HepG2 (cell line): ENCODE data around the gene CDK7. TPM values are rescaled to one million over a fixed set of nuclear protein-coding genes. Genes with fewer than 3 reads are reported as not detected.
A peak's percentile ranks its signal among the peaks of the same experiment; 100 is the strongest.

Experiments
- EHMT2 ChIP-seq: fragments of 200-600 bp; sonication (generic); IDR thresholded peaks from 2 replicates; pipeline ENCODE4 v1.7.0; 2017; ENCODE audit warnings: antibody characterized with exemption, low read depth, low read length, borderline replicate concordance
- ERF ChIP-seq: IDR thresholded peaks from 2 replicates; pipeline ENCODE4 v1.6.1; 2018; ENCODE audit warnings: missing biosample characterization, missing genetic modification reagents
- HBP1 ChIP-seq: IDR thresholded peaks from 2 replicates; pipeline ENCODE4 v1.6.1; 2016; ENCODE audit warnings: low read depth, control low read depth
- HDAC6 ChIP-seq: fragments of 200-600 bp; sonication (generic); IDR thresholded peaks from 2 replicates; pipeline ENCODE4 v1.7.0; 2017; ENCODE audit warnings: mild to moderate bottlenecking, antibody characterized with exemption, low read length, low read depth
- KLF6 ChIP-seq: IDR thresholded peaks from 2 replicates; pipeline ENCODE4 v1.8.0; 2016; ENCODE audit warnings: missing biosample characterization, missing genetic modification reagents
- NCOA1 ChIP-seq: sonication (generic); formaldehyde crosslinking; IDR thresholded peaks from 2 replicates; pipeline ENCODE4 v1.9.0; 2021; ENCODE audit warnings: missing genetic modification reagents
- NFE2L1 ChIP-seq: sonication (generic); formaldehyde crosslinking; IDR thresholded peaks from 2 replicates; pipeline ENCODE4 v1.4.0; 2020; ENCODE audit warnings: missing genetic modification reagents, mild to moderate bottlenecking, borderline replicate concordance
- NPAS2 ChIP-seq: sonication (generic); formaldehyde crosslinking; IDR thresholded peaks from 2 replicates; pipeline ENCODE4 v1.8.0; 2022; ENCODE audit warnings: mild to moderate bottlenecking, missing genetic modification reagents, borderline replicate concordance
- PLSCR1 ChIP-seq: sonication (generic); formaldehyde crosslinking; IDR thresholded peaks from 2 replicates; pipeline ENCODE4 v1.5.0; 2020; ENCODE audit warnings: missing genetic modification reagents, mild to moderate bottlenecking, borderline replicate concordance
- POGZ ChIP-seq: sonication (generic); formaldehyde crosslinking; IDR thresholded peaks from 2 replicates; pipeline ENCODE4 v1.4.0; 2020; ENCODE audit warnings: mild to moderate bottlenecking, missing genetic modification reagents
- TCF7L2 ChIP-seq: IDR thresholded peaks from 2 replicates; pipeline ENCODE4 v1.6.1; 2011; ENCODE audit warnings: mild to moderate bottlenecking, low read depth, low read length, moderate library complexity
- YEATS4 ChIP-seq: sonication (generic); formaldehyde crosslinking; IDR thresholded peaks from 2 replicates; pipeline ENCODE4 v1.4.0; 2020; ENCODE audit warnings: missing genetic modification reagents, borderline replicate concordance
- ZBTB33 ChIP-seq: sonication (generic); formaldehyde crosslinking; IDR thresholded peaks from 2 replicates; pipeline ENCODE4 v1.4.0; 2020; ENCODE audit warnings: missing genetic modification reagents
- ZBTB38 ChIP-seq: sonication (generic); formaldehyde crosslinking; IDR thresholded peaks from 2 replicates; pipeline ENCODE4 v1.5.1; 2020; ENCODE audit warnings: mild to moderate bottlenecking, missing genetic modification reagents
- ZC3H13 ChIP-seq: sonication (generic); formaldehyde crosslinking; IDR thresholded peaks from 2 replicates; pipeline ENCODE4 v1.8.1; 2023; ENCODE audit warnings: mild to moderate bottlenecking, missing genetic modification reagents, moderate library complexity
- ZNF543 ChIP-seq: sonication (generic); formaldehyde crosslinking; IDR thresholded peaks from 2 replicates; pipeline ENCODE4 v1.4.0; 2020; ENCODE audit warnings: mild to moderate bottlenecking, missing genetic modification reagents
- ZNF713 ChIP-seq: sonication (generic); formaldehyde crosslinking; IDR thresholded peaks from 2 replicates; pipeline ENCODE4 v1.4.0; 2020; ENCODE audit warnings: mild to moderate bottlenecking, missing genetic modification reagents
- ZSCAN30 ChIP-seq: sonication (generic); formaldehyde crosslinking; IDR thresholded peaks from 2 replicates; pipeline ENCODE4 v1.5.0; 2020; ENCODE audit warnings: mild to moderate bottlenecking, missing genetic modification reagents
- polyA plus RNA-seq, 8 experiments: library from polyadenylated mRNA; depleted of rRNA in 3 of 8; stranded (reverse) in 7 of 8; unstranded in 1 of 8; fragments of >200 nt; fragmentation: Illumina TruSeq in 4 of 8; extraction: Trizol in 4 of 8; gene quantifications; 2 replicates each; pipeline versions ENCODE4 v1.2.1 to v1.2.3, GENCODE V29; 2011 to 2016; ENCODE audit warnings: low read depth in 4 of 8, missing spikeins in 1 of 8, mixed read lengths in 1 of 8; ENCODE audit not compliant: insufficient read depth in 1 of 8
- total RNA-seq, 5 experiments: library from RNA; depleted of rRNA; stranded (reverse); fragments of >200 nt; fragmentation: Illumina TruSeq; extraction: Trizol; gene quantifications; 2 replicates each; pipeline ENCODE4 v1.2.3, GENCODE V29; 2016; ENCODE audit warnings: low read depth in 1 of 5
- TF ChIP-seq, protein P1 (sequence below): sonication (generic); formaldehyde crosslinking; IDR thresholded peaks from 2 replicates; pipeline ENCODE4 v1.8.1; 2023; ENCODE audit warnings: mild to moderate bottlenecking, missing genetic modification reagents
- TF ChIP-seq, protein P2 (sequence below): sonication (generic); formaldehyde crosslinking; IDR thresholded peaks from 2 replicates; pipeline ENCODE4 v1.4.0; 2020; ENCODE audit warnings: missing genetic modification reagents, mild to moderate bottlenecking, borderline replicate concordance

CDK7 gene
- total and polyA plus RNA-seq, 2 of the 13 experiments (the other 11 are each of a cell fraction or from before 2014, with no cell fraction given) = 41.2 to 54.9 TPM

- TF ChIP-seq, protein P1, sequence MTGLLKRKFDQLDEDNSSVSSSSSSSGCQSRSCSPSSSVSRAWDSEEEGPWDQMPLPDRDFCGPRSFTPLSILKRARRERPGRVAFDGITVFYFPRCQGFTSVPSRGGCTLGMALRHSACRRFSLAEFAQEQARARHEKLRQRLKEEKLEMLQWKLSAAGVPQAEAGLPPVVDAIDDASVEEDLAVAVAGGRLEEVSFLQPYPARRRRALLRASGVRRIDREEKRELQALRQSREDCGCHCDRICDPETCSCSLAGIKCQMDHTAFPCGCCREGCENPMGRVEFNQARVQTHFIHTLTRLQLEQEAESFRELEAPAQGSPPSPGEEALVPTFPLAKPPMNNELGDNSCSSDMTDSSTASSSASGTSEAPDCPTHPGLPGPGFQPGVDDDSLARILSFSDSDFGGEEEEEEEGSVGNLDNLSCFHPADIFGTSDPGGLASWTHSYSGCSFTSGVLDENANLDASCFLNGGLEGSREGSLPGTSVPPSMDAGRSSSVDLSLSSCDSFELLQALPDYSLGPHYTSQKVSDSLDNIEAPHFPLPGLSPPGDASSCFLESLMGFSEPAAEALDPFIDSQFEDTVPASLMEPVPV = no peak
- TF ChIP-seq ZBTB38 = peak; percentile 69; the same call in 1 of the 2 replicates
- no peak for TF ChIP-seq EHMT2
- peak; percentile 76; the same call in 1 of the 2 replicates for TF ChIP-seq KLF6 (CRISPR knock-in tag)
- TF ChIP-seq HDAC6 = no peak
- no peak for TF ChIP-seq TCF7L2
- TF ChIP-seq, protein P2, sequence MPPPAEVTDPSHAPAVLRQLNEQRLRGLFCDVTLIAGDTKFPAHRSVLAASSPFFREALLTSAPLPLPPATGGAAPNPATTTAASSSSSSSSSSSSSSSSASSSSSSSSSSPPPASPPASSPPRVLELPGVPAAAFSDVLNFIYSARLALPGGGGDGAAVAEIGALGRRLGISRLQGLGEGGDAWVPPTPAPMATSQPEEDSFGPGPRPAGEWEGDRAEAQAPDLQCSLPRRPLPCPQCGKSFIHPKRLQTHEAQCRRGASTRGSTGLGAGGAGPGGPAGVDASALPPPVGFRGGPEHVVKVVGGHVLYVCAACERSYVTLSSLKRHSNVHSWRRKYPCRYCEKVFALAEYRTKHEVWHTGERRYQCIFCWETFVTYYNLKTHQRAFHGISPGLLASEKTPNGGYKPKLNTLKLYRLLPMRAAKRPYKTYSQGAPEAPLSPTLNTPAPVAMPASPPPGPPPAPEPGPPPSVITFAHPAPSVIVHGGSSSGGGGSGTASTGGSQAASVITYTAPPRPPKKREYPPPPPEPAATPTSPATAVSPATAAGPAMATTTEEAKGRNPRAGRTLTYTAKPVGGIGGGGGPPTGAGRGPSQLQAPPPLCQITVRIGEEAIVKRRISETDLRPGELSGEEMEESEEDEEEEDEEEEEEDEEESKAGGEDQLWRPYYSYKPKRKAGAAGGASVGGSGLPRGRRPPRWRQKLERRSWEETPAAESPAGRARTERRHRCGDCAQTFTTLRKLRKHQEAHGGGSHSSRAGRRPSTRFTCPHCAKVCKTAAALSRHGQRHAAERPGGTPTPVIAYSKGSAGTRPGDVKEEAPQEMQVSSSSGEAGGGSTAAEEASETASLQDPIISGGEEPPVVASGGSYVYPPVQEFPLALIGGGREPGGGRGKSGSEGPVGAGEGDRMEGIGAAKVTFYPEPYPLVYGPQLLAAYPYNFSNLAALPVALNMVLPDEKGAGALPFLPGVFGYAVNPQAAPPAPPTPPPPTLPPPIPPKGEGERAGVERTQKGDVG (CRISPR knock-in tag) = 0 out of 2 replicates have a peak, but pooled peaks have one; percentile 31
- TF ChIP-seq ZC3H13 (CRISPR knock-in tag) = no peak
- peak; percentile 71 for TF ChIP-seq POGZ (CRISPR knock-in tag)
- no peak for TF ChIP-seq NFE2L1
- 0 out of 2 replicates have a peak, but pooled peaks have one; percentile 20 for TF ChIP-seq ZNF543 (CRISPR knock-in tag)
- TF ChIP-seq ZBTB33 = no peak; the same call in 1 of the 2 replicates
- no peak for TF ChIP-seq NPAS2 (CRISPR knock-in tag)
- no peak for TF ChIP-seq NCOA1 (CRISPR knock-in tag)
- TF ChIP-seq HBP1 (CRISPR knock-in tag) = peak; percentile 91
- TF ChIP-seq ZNF713 = no peak
- 0 out of 2 replicates have a peak, but pooled peaks have one; percentile 38 for TF ChIP-seq ZSCAN30 (CRISPR knock-in tag)
- no peak for TF ChIP-seq PLSCR1
- peak; percentile 74 for TF ChIP-seq ERF
- TF ChIP-seq YEATS4 = peak; percentile 34; the same call in 1 of the 2 replicates
Observed at GRCh38 chr5:69234457-69235268, at the start of gene CDK7 (continued).
